K562 (cell line): ENCODE results near the gene ITPR1. TPM values are rescaled to one million over a fixed set of nuclear protein-coding genes. Genes with fewer than 3 reads are reported as not detected.

Experiments
- ATAC-seq: fragments of 200-7000 bp; cut with Tn5 transposase; 3 replicates; pipeline ENCODE4 v1.9.1; 2020; ENCODE audit warnings: moderate library complexity
- BruUV-seq: library from RNA; stranded (reverse); fragments of 400-500 nt; replicated peaks from 2 replicates; lab custom pipeline; 2021; lab: Mats Ljungman, UMichigan
- CTCF ChIA-PET: fragments of 300-600 bp; formaldehyde crosslinking; extraction: SDS; loops from one replicate; lab custom pipeline; 2021; ENCODE audit warnings: low intra/inter-chr PET ratio; lab: Yijun Ruan, JAX
- POLR2A ChIA-PET: fragments of 300-600, 350-650 bp; sonication (Branson Sonifier 250); formaldehyde crosslinking; extraction: SDS; loops from one replicate; lab custom pipeline; 2021; ENCODE audit warnings: antibody characterized with exemption, inconsistent platforms; lab: Yijun Ruan, JAX
- DNase-seq, 4 experiments: peaks; one replicate each; pipeline versions ENCODE4 v3.0.0 to v3.0.0-alpha.2; 2011 to 2018; ENCODE audit warnings: low spot score in 3 of 4, mixed read lengths in 3 of 4; ENCODE audit errors: extremely low read depth in 1 of 4
- FAIRE-seq: peaks from 2 replicates; lab custom pipeline; 2011; peaks lifted over from hg19 to GRCh38; lab: Jason Lieb, UNC
- H2AFZ ChIP-seq: 2 replicates; pipeline ENCODE4 v1.6.0; 2011; ENCODE audit warnings: low read depth, low read length, control low read depth, inconsistent platforms
- H3K27ac ChIP-seq: fragments of 200-600 bp; 3 replicates; pipeline ENCODE4 v1.8.0; 2011; ENCODE audit warnings: low read depth, mild to moderate bottlenecking, control low read depth, inconsistent platforms, low read length, moderate library complexity, mixed read lengths; ENCODE audit errors: extremely low read depth
- H3K27me3 ChIP-seq, 2 experiments: fragments of 300-600 bp in 1 of 2; 2 replicates in 1 of 2; 3 replicates in 1 of 2; pipeline versions ENCODE4 v1.6.0 to v1.8.0; 2011; ENCODE audit warnings: inconsistent platforms in 2 of 2, low read length in 2 of 2, mild to moderate bottlenecking in 1 of 2, mixed read lengths in 1 of 2, moderate library complexity in 1 of 2; ENCODE audit not compliant: control insufficient read depth in 2 of 2, insufficient read depth in 2 of 2
- H3K36me3 ChIP-seq: fragments of 300-600 bp; 3 replicates; pipeline ENCODE4 v1.8.0; 2011; ENCODE audit warnings: mild to moderate bottlenecking, low read length, inconsistent platforms; ENCODE audit not compliant: control insufficient read depth, insufficient read depth
- H3K4me1 ChIP-seq, 2 experiments: fragments of 200-600 bp in 1 of 2; replicated peaks in 1 of 2; 2 replicates in 1 of 2; 3 replicates in 1 of 2; pipeline versions ENCODE4 v1.5.1 to v1.8.0; 2011; ENCODE audit warnings: inconsistent platforms in 2 of 2, low read length in 2 of 2, mild to moderate bottlenecking in 1 of 2, mixed read lengths in 1 of 2, moderate library complexity in 1 of 2; ENCODE audit not compliant: control insufficient read depth in 2 of 2, insufficient read depth in 2 of 2
- H3K4me2 ChIP-seq: 2 replicates; pipeline ENCODE4 v1.6.1; 2011; ENCODE audit warnings: low read length, control low read depth, inconsistent platforms, mixed read lengths; ENCODE audit not compliant: insufficient read depth
- H3K4me3 ChIP-seq: fragments of 200-600 bp; sonication (generic), shearing (Covaris generic); 2 replicates; pipeline ENCODE4 v1.5.1; 2016; ENCODE audit warnings: control low read depth, inconsistent platforms
- H3K79me2 ChIP-seq: fragments of 200-600 bp; 3 replicates; pipeline ENCODE4 v1.8.0; 2011; ENCODE audit warnings: low read length, inconsistent platforms; ENCODE audit not compliant: control insufficient read depth, insufficient read depth
- H3K9ac ChIP-seq, 2 experiments: 2 replicates each; pipeline versions ENCODE4 v1.6.0 to v1.6.1; 2011; ENCODE audit warnings: low read depth in 2 of 2, low read length in 2 of 2, control low read depth in 1 of 2, inconsistent platforms in 1 of 2, mild to moderate bottlenecking in 1 of 2, mixed read lengths in 1 of 2; ENCODE audit not compliant: insufficient read depth in 1 of 2
- H3K9me1 ChIP-seq: one replicate; pipeline ENCODE4 v1.6.0; 2011; ENCODE audit warnings: inconsistent platforms, mild to moderate bottlenecking, low read length, moderate library complexity; ENCODE audit not compliant: control insufficient read depth, insufficient read depth
- H3K9me3 ChIP-seq: replicated peaks from 2 replicates; pipeline ENCODE4 v1.5.1; 2011; ENCODE audit warnings: low read depth, low read length, inconsistent platforms; ENCODE audit not compliant: control insufficient read depth, insufficient read depth
- H4K20me1 ChIP-seq: replicated peaks from 2 replicates; pipeline ENCODE4 v1.6.1; 2011; ENCODE audit warnings: low read length, inconsistent platforms, mixed read lengths; ENCODE audit not compliant: control insufficient read depth, insufficient read depth
- NBN ChIP-seq: fragments of 450-650 bp; IDR thresholded peaks from 2 replicates; pipeline ENCODE4 v1.6.1; 2016; ENCODE audit warnings: low read depth, mild to moderate bottlenecking
- THRB ChIP-seq: fragments of 450-650 bp; formaldehyde crosslinking; conservative IDR thresholded peaks from 2 replicates; pipeline ENCODE4 v1.4.0; 2022; ENCODE audit warnings: mild to moderate bottlenecking, missing genetic modification characterization
- in situ Hi-C: fragments of 300-500 bp; cut with MboI; formaldehyde crosslinking; loops from 4 replicates; pipeline ENCODE4 v1.15.0; 2018; ENCODE audit warnings: inconsistent platforms, mixed read lengths
- intact Hi-C: fragments of 100-400 bp; cut with micrococcal nuclease; formaldehyde crosslinking; loops from 2 replicates; pipeline ENCODE4 v1.14.2; 2022
- polyA plus RNA-seq, 8 experiments: library from polyadenylated mRNA; depleted of rRNA in 4 of 8; stranded (reverse) in 5 of 8; unstranded in 3 of 8; fragments of >200 nt; fragmentation: Nextera tagmentation in 2 of 8; fragmentation: Illumina TruSeq in 1 of 8; extraction: Ambion mirVana in 2 of 8; extraction: Trizol in 1 of 8; gene quantifications; 2 replicates each; pipeline versions ENCODE4 v1.2.1 to v1.2.3, GENCODE V29; 2011 to 2014; ENCODE audit warnings: inconsistent platforms in 1 of 8, missing spikeins in 1 of 8
- total RNA-seq, 7 experiments: library from RNA; depleted of rRNA in 6 of 7; stranded (reverse); fragments of >200 nt in 6 of 7; fragmentation: Illumina TruSeq in 2 of 7; extraction: Trizol in 2 of 7; gene quantifications; 2 replicates each; pipeline versions ENCODE4 v1.2.1 to v1.2.3, GENCODE V29; 2011 to 2021; ENCODE audit warnings: low replicate concordance in 1 of 7
- TF ChIP-seq, protein P1 (sequence below): sonication (generic); IDR thresholded peaks from 2 replicates; pipeline ENCODE4 v1.6.1; 2016

Gene ITPR1
- total and polyA plus RNA-seq, 9 of the 15 experiments (the other 6 are each of a cell fraction or from before 2014, with no cell fraction given) = 22.4 to 40.0 (median 27.4) TPM

GRCh38 chr3:4681301-4681700 lies 188.2 kb downstream of the ITPR1 start:
- H4K20me1 ChIP-seq = no peaks in the 10 kb centered on the region
- intact Hi-C loops = no loop called here
- H2AFZ ChIP-seq = no peak overlapping the region
- no TSS peak for BruUV-seq
- H3K9ac ChIP-seq = no peak overlapping the region
- ATAC-seq (no peak), DNase-seq (no peak), FAIRE-seq (peak; percentile 64)
- no peak overlapping the region for H3K27ac ChIP-seq
- peaks cover 14% of the 10 kb centered on the region; the same call in 1 of the 3 replicates for H3K36me3 ChIP-seq
- no peak overlapping the region for H3K4me3 ChIP-seq
- no peaks in the 10 kb centered on the region for H3K9me1 ChIP-seq
- ChIA-PET CTCF (no interaction called here), POLR2A (no interaction called here)
- H3K79me2 ChIP-seq = no peaks in the 10 kb centered on the region
- no peaks in the 10 kb centered on the region for H3K4me1 ChIP-seq
- in situ Hi-C loops = no loop called here
- no peak overlapping the region for H3K4me2 ChIP-seq
- no peaks in the 10 kb centered on the region for H3K9me3 ChIP-seq
- TF ChIP-seq NBN (no peak), THRB (0 out of 2 replicates have a peak, but pooled peaks have one; percentile 8)
- TF ChIP-seq, protein P1, sequence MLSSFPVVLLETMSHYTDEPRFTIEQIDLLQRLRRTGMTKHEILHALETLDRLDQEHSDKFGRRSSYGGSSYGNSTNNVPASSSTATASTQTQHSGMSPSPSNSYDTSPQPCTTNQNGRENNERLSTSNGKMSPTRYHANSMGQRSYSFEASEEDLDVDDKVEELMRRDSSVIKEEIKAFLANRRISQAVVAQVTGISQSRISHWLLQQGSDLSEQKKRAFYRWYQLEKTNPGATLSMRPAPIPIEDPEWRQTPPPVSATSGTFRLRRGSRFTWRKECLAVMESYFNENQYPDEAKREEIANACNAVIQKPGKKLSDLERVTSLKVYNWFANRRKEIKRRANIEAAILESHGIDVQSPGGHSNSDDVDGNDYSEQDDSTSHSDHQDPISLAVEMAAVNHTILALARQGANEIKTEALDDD = 0 out of 2 replicates have a peak, but pooled peaks have one; percentile 12
- no peaks in the 10 kb centered on the region; a peak in 1 of 5 replicates for H3K27me3 ChIP-seq
